ENCODE results near the gene GARIN5B. TPM values are rescaled to one million over a fixed set of nuclear protein-coding genes. Genes with fewer than 3 reads are reported as not detected.

GARIN5B gene
- total and polyA plus RNA-seq, 2 of the 13 experiments (the other 11 are each of a cell fraction or from before 2014, with no cell fraction given), result not detected

GRCh38 chr19:55345818-55346724, 17.0 kb downstream of the GARIN5B start:
- no peak overlapping the region for H3K9ac ChIP-seq (ENCODE audit: insufficient read depth, low read depth, low read length)
- H3K27me3 ChIP-seq (ENCODE audit: control insufficient read depth in 1 of 2, insufficient read depth in 2 of 2, low read length in 2 of 2), result no peaks in the 10 kb centered on the region; a peak in 1 of 5 replicates
- no peaks in the 10 kb centered on the region for H3K9me3 ChIP-seq (ENCODE audit: low read length)
- H3K36me3 ChIP-seq (replicated peaks in 1 of 2; ENCODE audit: control insufficient read depth in 1 of 2, insufficient read depth in 2 of 2, low read length in 2 of 2), result peaks cover 2 to 7% of the 10 kb centered on the region in 2 experiments; a peak in 3 of 5 replicates
- H3K4me1 ChIP-seq (ENCODE audit: insufficient read depth, low read length), result peaks cover 8% of the 10 kb centered on the region
- TF ChIP-seq FOXP4 (CRISPR knock-in tag; IDR thresholded peaks at IDR 0.05) (no peak), SRSF4 (IDR thresholded peaks at IDR 0.05; ENCODE audit: low read depth, low read length, poor library complexity, severe bottlenecking) (no peak), ZNF142 (CRISPR knock-in tag; IDR thresholded peaks at IDR 0.05) (no peak), MXD1 (CRISPR knock-in tag; IDR thresholded peaks at IDR 0.05) (no peak), MYC (CRISPR knock-in tag; IDR thresholded peaks at IDR 0.05; ENCODE audit: borderline replicate concordance) (no peak), ZNF614 (CRISPR knock-in tag; IDR thresholded peaks at IDR 0.05; ENCODE audit: borderline replicate concordance) (no peak), ZNF235 (CRISPR knock-in tag; IDR thresholded peaks at IDR 0.05; ENCODE audit: borderline replicate concordance) (no peak), ZKSCAN1 (IDR thresholded peaks at IDR 0.05; ENCODE audit: low read length) (no peak), TIGD3 (CRISPR knock-in tag; IDR thresholded peaks at IDR 0.05; ENCODE audit: borderline replicate concordance) (no peak), HNRNPL (IDR thresholded peaks at IDR 0.05; ENCODE audit: low read depth, low read length) (no peak)
- no peak for FAIRE-seq
- no peak overlapping the region for H3K4me2 ChIP-seq (ENCODE audit: low read depth, low read length)
- intact Hi-C loops (cut with micrococcal nuclease; ENCODE audit: unreplicated experiment) (no loop called here), in situ Hi-C loops (cut with HindIII; ENCODE audit: extremely low pct_ligation_motif_present, low pct_unique_long_range_greater_than_20kb) (no loop called here)
- ChIA-PET POLR2A (no interaction called here), CTCF (ENCODE audit: low intra/inter-chr PET ratio, low total read pairs) (interaction anchor here (0.5 kb wide), 1 partner anchor 41 kb away, joined by 3 read pairs; no protein-coding TSS in a partner anchor)
- no peak for DNase-seq (ENCODE audit: low spot score)
- peaks cover 3% of the 10 kb centered on the region; the same call in 1 of the 2 replicates for H4K20me1 ChIP-seq (ENCODE audit: insufficient read depth, low read length)
- no peak for ATAC-seq
- H3K79me2 ChIP-seq (ENCODE audit: insufficient read depth, low read length), result no peaks in the 10 kb centered on the region
- no TSS peak for BruUV-seq (replicated peaks)
- no peak overlapping the region for H3K4me3 ChIP-seq (replicated peaks in 1 of 3; ENCODE audit: insufficient read depth in 1 of 3, low read depth in 2 of 3, low read length in 3 of 3)
- WGBS (ENCODE audit: low lambda C conversion rate), result 94% methylated on average over 29 of the region's 43 CpGs
- H2AFZ ChIP-seq (ENCODE audit: low read length), result no peak overlapping the region
- H3K27ac ChIP-seq (ENCODE audit: extremely low read length, insufficient read depth, low read length), result no peak overlapping the region
